Testis (tissue), 2 donors: ENCODE data around the gene LACC1.

Experiments
- CTCF ChIP-seq, 3 experiments: fragments of 450-650 bp in 2 of 3; fragments of 200-600 bp in 1 of 3; sonication (generic) in 1 of 3; IDR thresholded peaks; one replicate each; pipeline ENCODE4 v1.5.1; 2016 to 2019; ENCODE audit warnings: antibody characterized with exemption in 3 of 3, mild to moderate bottlenecking in 2 of 3, moderate library complexity in 1 of 3
- POLR2A ChIP-seq: fragments of 450-650 bp; IDR thresholded peaks from one replicate; pipeline ENCODE4 v1.6.1; 2017; ENCODE audit warnings: antibody characterized with exemption, mild to moderate bottlenecking, moderate library complexity

- TF ChIP-seq CTCF (IDR thresholded peaks at IDR 0.05) (no peak), POLR2A (no peak)
These were observed 16.2 kb downstream of the LACC1 start for GRCh38 chr13:43895940-43896339.
